CD4-positive, alpha-beta T cell treated with Interleukin-4 for 1 hour (primary cell): ENCODE measurements around the gene IGSF21.

Source experiments
- DNase-seq, 2 donors: peaks; one replicate each; pipeline ENCODE4 v3.0.0-alpha.2; 2020 to 2022

Gene IGSF21

DNA sequence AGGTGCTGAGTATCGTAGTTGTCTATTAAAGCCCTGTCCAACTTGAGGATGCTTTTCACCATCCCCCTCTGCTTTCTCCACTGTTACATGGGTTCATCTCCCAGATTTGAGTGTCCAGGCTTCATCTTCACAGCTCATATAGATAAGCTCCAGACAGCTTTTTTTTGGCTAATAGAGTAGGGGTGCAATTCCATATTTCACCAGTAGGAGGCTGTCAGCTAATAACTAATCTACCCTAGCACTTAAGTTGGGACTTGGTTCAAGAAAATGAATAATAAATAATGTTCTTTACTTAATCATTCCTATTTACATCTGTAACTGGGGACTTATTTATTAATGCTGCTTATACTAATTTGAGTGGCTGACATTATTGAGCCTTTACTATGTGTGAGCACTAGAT, 124.5 kb downstream of the IGSF21 start:
- DNase-seq = no peak

GRCh38 chr1:18233176-18233864, 125.7 kb downstream of the IGSF21 start:
- no peak for DNase-seq

DNA sequence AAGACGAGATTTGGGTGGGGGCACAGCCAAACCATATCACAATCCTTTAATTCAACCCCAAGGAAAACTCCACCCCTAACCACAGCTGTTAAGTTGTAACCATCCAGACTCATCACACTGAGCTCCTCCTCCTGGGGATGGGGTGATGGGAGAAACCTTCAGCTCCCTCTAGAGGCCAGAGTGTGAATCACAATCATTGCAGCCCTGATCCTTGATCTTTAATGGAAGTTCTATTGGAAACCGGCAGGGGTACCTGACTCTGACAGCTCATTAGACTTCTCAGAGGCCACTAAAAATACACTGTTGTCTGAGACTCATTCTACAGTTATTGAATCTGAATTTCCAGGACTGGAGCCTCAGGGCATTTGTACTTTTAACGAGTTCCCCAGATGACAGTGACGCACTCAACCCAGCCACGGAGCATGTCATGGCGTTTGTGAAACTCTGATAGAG, 127.2 kb downstream of the IGSF21 start:
- DNase-seq = no peak

GRCh38 chr1:18237371-18237770, 129.8 kb downstream of the IGSF21 start:
- no peak for DNase-seq

GRCh38 chr1:18238190-18238589, 130.6 kb downstream of the IGSF21 start:
- DNase-seq = no peak

DNA sequence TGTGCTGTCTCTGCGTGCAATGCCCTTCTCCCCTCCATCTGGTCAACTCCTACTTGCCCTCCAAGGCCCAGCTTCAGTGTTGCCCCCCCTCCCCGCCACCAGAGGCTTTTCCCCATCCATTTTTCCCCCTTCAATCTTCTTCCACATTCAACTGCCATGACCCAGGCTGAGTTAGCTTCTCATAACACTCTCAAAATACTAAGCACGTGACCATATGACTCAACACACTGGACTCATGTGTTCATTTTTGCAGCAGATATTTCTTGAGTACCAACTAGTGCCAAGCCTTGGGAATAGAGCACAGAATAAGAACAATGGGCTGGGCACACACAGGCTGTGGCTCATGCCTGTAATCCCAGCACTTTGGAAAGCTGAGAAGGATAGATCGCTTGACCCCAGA, 132.1 kb downstream of the IGSF21 start:
- DNase-seq = no peak

- DNase-seq = no peak
These were observed 133.3 kb downstream of the IGSF21 start for GRCh38 chr1:18240906-18241305.

- DNase-seq = no peak
These were observed 134.3 kb downstream of the IGSF21 start for GRCh38 chr1:18241891-18242290.

DNA sequence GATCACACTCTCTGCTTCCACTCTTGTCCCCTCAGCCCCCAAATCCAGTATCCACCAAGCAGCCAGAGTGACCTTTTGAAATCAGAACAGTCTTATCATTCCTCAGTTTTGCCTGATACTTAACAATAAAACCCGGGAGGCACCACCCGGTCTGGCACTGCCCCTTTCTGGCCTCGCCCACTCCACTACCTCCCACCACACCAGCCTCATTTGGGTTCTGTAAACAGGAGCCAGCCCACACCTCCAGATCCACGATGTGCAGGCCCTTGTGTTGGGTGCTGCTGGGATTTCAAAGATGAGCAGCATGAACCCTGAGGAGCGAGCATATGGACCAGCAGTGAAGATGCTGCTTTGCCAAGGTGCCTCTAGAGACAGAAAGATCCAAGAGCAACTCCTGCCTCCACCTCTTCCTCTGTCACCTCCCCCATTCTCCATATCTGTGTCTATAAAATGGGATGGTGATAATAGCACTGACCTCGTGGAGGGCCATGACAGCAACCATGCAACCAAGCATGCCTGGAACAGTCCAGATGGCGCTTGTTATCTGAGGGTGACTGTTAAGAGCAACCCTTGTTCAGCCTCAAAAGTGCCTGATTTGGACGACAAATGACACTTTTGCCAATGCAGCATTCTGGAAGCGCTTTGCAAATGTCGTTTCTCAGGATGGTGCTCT, 136.0 kb downstream of the IGSF21 start:
- DNase-seq = no peak

DNA sequence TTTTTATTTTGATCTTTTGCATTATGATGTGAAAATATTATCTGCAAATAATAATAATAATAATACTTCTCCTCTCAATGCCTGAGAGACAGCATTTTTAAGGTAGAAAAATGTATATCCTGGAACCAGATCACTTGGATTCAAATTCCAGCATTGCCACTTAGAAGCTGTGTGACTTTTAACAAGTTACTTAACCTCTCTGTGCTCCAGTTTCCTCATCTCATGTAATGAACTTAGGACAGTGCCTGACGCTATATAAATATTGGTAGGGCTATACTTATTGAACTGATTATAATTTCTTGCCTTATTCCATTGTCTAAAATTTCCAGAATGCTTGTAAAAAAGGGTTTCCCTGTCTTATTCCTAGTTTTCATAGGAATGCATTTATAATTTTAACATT, 137.2 kb downstream of the IGSF21 start:
- no peak for DNase-seq

- no peak for DNase-seq
These were observed 138.0 kb downstream of the IGSF21 start for GRCh38 chr1:18245647-18246046.

DNA sequence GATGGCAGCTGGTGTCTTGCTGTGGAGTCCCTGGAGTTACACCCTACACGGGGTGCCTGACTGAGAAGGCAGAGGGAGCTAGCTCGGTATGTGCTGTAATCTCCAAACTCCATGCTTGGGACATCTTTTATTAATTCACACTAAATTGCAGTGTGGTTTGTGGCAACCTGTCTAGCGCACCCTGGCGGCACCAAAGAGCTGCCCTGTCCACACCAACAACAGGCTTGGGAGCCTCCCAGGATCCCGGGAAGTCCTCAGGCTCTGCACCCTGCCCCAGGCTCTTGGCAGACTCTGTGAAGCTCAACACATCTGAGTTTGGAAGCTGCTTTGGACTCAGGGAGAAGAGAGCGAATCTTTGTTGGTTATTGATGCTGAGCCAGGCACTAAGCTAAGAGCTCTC, 138.9 kb downstream of the IGSF21 start:
- no peak for DNase-seq

DNA sequence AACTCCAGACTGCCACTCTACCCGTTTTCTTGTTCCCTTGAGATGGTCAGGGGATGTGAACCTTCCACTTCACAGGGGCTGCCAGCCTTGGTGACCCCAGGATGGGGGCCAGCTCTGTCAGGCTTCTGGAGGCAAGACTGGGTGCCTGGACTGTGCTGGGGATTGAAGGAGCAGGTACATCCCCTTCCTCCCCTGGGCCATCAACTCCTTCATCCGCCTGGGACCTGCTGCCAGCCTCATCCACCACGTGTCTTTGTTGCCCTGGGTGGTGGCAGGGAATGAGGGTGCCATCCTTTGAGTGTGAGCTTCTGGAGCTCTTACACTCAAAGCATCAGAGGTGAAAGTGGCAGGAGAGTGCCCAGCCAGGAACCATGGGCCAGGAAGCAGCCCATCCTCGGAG, 139.6 kb downstream of the IGSF21 start:
- DNase-seq = no peak

DNA sequence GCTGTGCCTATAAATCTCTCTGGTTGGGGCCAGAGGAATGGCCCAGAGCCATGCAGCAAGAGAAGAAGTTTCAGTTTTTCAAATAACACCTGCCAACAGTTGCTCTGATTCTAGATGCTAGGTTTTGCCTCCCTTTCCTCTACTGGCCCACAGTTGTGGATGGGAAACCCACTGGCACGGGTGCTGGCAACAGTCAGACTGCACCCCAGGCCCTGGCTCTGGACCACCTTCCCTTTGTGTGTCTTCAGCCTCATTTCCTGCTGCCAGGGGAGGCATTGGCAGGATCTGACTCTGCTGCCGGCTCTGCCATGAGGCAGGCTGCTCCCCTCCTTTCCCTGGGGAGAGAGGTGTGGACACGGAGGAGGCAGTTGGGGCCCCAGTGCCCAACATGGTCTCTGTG, 142.0 kb downstream of the IGSF21 start:
- DNase-seq = no peak

GRCh38 chr1:18253093-18253492, 145.5 kb downstream of the IGSF21 start:
- no peak for DNase-seq

DNA sequence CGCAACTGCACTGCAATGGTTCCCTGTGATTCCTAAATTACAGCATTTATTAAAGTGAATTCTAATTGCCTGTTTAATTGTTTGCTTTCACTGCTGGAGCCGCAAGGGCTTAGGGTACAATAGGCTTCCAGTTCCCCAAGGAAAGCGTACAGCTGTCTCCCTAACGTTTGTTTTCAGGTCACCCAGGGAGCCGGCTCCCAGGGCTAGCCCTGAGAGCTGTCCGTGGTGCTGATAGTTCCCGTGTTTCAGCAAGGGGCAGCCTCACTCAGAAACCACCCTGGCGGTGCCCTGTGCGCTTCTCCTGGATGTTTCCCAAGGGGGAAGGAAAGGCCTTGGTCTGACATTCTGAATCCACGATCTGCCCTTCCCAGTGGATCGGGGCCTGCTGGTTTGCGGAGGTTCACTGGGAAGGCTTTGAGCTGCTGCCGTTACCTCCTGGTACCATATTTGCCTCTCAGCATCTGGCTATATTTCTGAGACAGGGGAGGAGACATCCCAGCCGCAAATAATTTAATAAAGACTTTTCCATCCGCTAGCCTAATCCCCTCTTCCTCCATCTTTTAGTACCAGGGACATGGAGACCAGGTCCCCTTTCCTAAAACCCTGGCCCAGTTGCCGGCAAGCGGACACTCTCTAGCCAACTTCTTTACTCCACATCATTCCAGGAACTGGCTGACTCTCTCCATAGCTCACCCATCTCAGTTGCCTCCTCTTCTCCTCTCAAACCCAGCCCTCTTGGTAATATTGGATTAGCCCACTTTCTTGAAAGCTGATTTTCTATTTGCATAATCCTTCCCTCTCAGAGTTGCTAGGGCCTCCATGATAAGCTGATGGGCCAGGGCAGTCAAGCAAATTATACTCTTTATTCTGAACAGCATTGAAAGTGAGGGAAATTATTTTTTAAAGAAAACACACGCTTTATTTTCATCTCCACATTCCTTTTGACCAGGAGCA, 149.0 kb downstream of the IGSF21 start:
- no peak for DNase-seq

GRCh38 chr1:18257778-18258177, 150.2 kb downstream of the IGSF21 start:
- no peak for DNase-seq

GRCh38 chr1:18261891-18262290, 154.3 kb downstream of the IGSF21 start:
- DNase-seq = no peak

DNA sequence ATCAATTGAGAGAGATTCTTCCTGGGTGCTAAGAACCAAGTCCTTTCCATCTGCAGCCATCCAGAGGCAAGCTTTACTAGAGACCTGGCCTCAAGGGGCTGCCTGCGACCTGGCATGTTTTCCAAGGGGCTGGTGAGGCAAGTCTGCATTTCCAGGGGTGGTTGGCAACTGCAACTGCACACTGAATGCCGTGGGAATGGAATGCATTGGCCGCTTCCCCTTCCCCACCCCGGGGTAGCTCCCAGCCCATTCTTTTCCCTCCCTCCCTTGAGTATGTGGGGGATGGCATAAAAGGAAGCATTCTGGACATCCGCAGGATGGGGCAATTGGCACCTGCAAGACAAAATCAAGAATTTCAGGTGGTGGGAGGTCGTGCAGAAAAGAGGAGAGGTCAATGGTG, 155.1 kb downstream of the IGSF21 start:
- no peak for DNase-seq

DNA sequence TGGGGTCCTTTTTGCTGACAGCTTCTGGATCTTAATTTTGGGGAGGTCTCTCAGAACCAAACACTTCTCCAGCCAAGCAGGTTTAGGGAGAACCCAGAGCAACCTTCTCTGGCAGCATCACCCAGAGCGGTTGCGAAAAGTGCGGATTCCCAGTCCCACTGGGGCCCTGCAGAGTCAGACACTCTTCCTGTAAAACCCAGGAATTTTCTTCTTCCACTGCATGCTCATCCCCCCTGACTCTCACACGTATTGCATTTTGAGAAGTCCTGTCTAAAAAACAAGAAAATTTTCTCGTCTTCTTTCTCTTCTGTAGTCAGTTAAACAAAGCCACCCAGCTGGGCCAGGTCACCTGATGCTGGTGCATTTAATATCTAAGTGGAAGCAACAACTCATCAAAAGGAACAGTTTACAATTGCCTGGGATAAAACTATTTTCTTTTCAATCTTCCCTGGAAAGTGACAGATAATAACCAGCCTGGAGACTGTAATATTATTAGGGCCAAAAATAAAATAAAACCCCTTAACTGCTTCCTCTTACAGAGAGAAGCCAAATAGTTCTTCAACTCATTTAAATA, 156.0 kb downstream of the IGSF21 start:
- DNase-seq = no peak

DNA sequence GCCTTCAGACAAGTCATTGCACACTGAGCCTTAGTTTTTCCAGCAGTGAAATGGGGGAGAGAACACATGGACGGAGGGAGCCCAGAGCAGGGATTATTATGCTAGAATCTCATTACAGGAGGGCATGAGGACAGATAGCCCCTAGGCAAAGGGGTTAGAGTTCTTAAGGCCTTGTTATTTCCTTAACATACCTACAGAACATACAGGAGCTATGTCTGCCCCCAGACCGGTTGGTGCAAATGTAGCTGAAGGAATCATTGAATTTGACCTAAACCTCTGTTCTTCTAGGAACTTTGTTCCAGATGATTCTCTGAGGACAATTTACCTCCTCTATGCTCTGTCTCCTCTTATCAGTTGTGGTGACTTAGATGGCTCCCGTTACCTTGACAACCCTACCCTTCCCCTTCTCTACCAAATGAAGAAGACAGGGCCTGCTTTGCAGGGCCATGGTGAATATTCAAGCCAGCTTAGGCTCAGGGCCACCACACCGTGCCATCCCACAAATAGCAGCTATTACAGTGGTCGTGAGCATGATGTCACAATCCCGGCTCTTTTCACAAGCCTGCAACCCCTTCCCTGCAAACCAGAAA, 156.9 kb downstream of the IGSF21 start:
- no peak for DNase-seq

- no peak for DNase-seq
These were observed 158.0 kb downstream of the IGSF21 start for GRCh38 chr1:18265641-18266040.

GRCh38 chr1:18266391-18266790, 158.8 kb downstream of the IGSF21 start:
- no peak for DNase-seq
